ENCODE measurements around the gene PTGIR.

PTGIR gene

GRCh38 chr19:46634656-46635218 is 9.8 kb upstream of the PTGIR start:
- TF ChIP-seq CTCF (IDR thresholded peaks at IDR 0.05) = no peak

GRCh38 chr19:46634045-46634655 is 9.3 kb upstream of the PTGIR start:
- TF ChIP-seq CTCF (IDR thresholded peaks at IDR 0.05) = no peak

- TF ChIP-seq CTCF (IDR thresholded peaks at IDR 0.05) = no peak
These were observed 8.2 kb upstream of the PTGIR start for GRCh38 chr19:46633130-46633529.

GRCh38 chr19:46631481-46631880 is 6.6 kb upstream of the PTGIR start:
- no peak for TF ChIP-seq CTCF (IDR thresholded peaks at IDR 0.05)

- TF ChIP-seq CTCF (IDR thresholded peaks at IDR 0.05) = no peak
These were observed 5.8 kb upstream of the PTGIR start for GRCh38 chr19:46630586-46631205.

- no peak for TF ChIP-seq CTCF (IDR thresholded peaks at IDR 0.05)
These were observed 4.7 kb upstream of the PTGIR start for GRCh38 chr19:46629546-46630025.

GRCh38 chr19:46626446-46626845 is 1.6 kb upstream of the PTGIR start:
- no peak for TF ChIP-seq CTCF (IDR thresholded peaks at IDR 0.05)

All from LNCAP (cell line).